HEK293 (cell line): Measurements from ENCODE around the gene SLC30A4.

Source experiments
- CTCF ChIP-seq: fragments of 450-650 bp; formaldehyde crosslinking; IDR thresholded peaks from 2 replicates; pipeline ENCODE4 v1.5.1; 2016; ENCODE audit warnings: missing biosample characterization, missing genetic modification characterization
- ELK4 ChIP-seq: IDR thresholded peaks from 2 replicates; pipeline ENCODE4 v1.6.1; 2011; ENCODE audit warnings: mild to moderate bottlenecking, low read depth, low read length, borderline replicate concordance
- HOXA7 ChIP-seq: sonication (generic); formaldehyde crosslinking; IDR thresholded peaks from 2 replicates; pipeline ENCODE4 v1.8.1; 2022; ENCODE audit warnings: missing genetic modification reagents, borderline replicate concordance
- ZBTB10 ChIP-seq: fragments of 450-650 bp; formaldehyde crosslinking; IDR thresholded peaks from 2 replicates; pipeline ENCODE4 v1.5.1; 2016; ENCODE audit warnings: missing biosample characterization, missing genetic modification characterization
- ZNF223 ChIP-seq: fragments of 450-650 bp; formaldehyde crosslinking; IDR thresholded peaks from 2 replicates; pipeline ENCODE4 v1.5.1; 2016; ENCODE audit warnings: missing biosample characterization, missing genetic modification characterization
- ZNF416 ChIP-seq: fragments of 450-650 bp; formaldehyde crosslinking; IDR thresholded peaks from 2 replicates; pipeline ENCODE4 v1.5.1; 2016; ENCODE audit warnings: missing biosample characterization, missing genetic modification characterization
- ZSCAN5A ChIP-seq: fragments of 450-650 bp; formaldehyde crosslinking; IDR thresholded peaks from 2 replicates; pipeline ENCODE4 v1.5.1; 2016; ENCODE audit warnings: missing biosample characterization, missing genetic modification characterization

GRCh38 chr15:45434078-45434567 lies 88.4 kb downstream of the SLC30A4 start:
- no peak for TF ChIP-seq CTCF (tag by site-specific recombination)
- TF ChIP-seq HOXA7 (CRISPR knock-in tag): no peak
- no peak for TF ChIP-seq ELK4
- no peak for TF ChIP-seq ZSCAN5A (tag by site-specific recombination)
- TF ChIP-seq ZNF416: no peak
- no peak for TF ChIP-seq ZBTB10
- TF ChIP-seq ZNF223 (tag by site-specific recombination): no peak
